BJ (cell line): ENCODE results near the gene C9orf57. TPM values are rescaled to one million over a fixed set of nuclear protein-coding genes. Genes with fewer than 3 reads are reported as not detected.

Source experiments
- CTCF ChIA-PET: fragments of 350-600 bp; formaldehyde crosslinking; extraction: SDS; loops from one replicate; lab custom pipeline; 2021; ENCODE audit warnings: antibody characterized with exemption, inconsistent platforms; lab: Yijun Ruan, JAX
- POLR2A ChIA-PET: fragments of 300-600 bp; sonication (Branson Sonifier 250); formaldehyde crosslinking; extraction: SDS; loops from one replicate; lab custom pipeline; 2021; ENCODE audit warnings: antibody characterized with exemption; lab: Charles Lee
- DNase-seq: peaks from one replicate; pipeline ENCODE4 v3.0.0-alpha.2; 2011; ENCODE audit warnings: low read depth
- H3K27me3 ChIP-seq: 2 replicates; pipeline ENCODE4 v1.6.0; 2011; ENCODE audit warnings: low read length; ENCODE audit not compliant: control insufficient read depth, insufficient read depth
- H3K36me3 ChIP-seq: 2 replicates; pipeline ENCODE4 v1.5.1; 2011; ENCODE audit warnings: low read length; ENCODE audit not compliant: control insufficient read depth, insufficient read depth
- H3K4me3 ChIP-seq: 2 replicates; pipeline ENCODE4 v1.5.1; 2011; ENCODE audit warnings: low read depth, mild to moderate bottlenecking, control low read depth, low read length
- polyA plus RNA-seq: library from polyadenylated mRNA; depleted of rRNA; stranded (reverse); fragments of >200 nt; gene quantifications from 2 replicates; pipeline ENCODE4 v1.2.3, GENCODE V29; 2011; rRNA removed
- small RNA-seq: library from RNA; depleted of rRNA; stranded (forward); fragments of <200 nt; gene quantifications from one replicate; pipeline ENCODE3, GENCODE V24; 2012; ENCODE audit warnings: low replicate concordance, low read depth; ENCODE audit not compliant: insufficient read length
- TF ChIP-seq, protein P1 (sequence below): IDR thresholded peaks from 2 replicates; pipeline ENCODE4 v1.5.1; 2011; ENCODE audit warnings: low read depth, mild to moderate bottlenecking, control low read depth, inconsistent platforms, low read length, moderate library complexity; ENCODE audit not compliant: insufficient read depth

The C9orf57 gene
- polyA plus RNA-seq, 1 experiment = not detected

DNA sequence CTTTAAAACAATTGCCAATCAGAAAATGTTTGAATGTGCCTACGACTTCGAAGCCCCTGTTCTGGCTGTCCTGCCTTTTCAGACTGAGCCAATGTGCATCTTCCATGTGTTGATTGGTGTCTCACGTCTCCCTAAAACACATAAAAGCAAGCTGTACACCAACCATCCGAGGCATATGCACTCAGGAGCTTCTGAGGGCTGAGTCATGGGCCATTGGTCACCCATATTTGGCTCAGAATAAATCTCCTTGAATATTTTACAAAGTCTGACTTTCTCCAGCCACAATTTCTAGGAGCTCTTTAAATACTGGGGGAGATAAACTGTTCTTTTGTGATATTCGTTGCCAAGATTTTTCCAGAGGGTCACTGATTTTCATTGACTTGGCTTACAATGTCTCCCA, 53.9 kb downstream of the C9orf57 start:
- TF ChIP-seq, protein P1, sequence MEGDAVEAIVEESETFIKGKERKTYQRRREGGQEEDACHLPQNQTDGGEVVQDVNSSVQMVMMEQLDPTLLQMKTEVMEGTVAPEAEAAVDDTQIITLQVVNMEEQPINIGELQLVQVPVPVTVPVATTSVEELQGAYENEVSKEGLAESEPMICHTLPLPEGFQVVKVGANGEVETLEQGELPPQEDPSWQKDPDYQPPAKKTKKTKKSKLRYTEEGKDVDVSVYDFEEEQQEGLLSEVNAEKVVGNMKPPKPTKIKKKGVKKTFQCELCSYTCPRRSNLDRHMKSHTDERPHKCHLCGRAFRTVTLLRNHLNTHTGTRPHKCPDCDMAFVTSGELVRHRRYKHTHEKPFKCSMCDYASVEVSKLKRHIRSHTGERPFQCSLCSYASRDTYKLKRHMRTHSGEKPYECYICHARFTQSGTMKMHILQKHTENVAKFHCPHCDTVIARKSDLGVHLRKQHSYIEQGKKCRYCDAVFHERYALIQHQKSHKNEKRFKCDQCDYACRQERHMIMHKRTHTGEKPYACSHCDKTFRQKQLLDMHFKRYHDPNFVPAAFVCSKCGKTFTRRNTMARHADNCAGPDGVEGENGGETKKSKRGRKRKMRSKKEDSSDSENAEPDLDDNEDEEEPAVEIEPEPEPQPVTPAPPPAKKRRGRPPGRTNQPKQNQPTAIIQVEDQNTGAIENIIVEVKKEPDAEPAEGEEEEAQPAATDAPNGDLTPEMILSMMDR = no peak
- Histone ChIP-seq H3K27me3 (no peaks in the 10 kb centered on the region), H3K4me3 (no peak overlapping the region), H3K36me3 (no peaks in the 10 kb centered on the region)
- DNase-seq = no peak
- ChIA-PET CTCF (interaction anchor here (1.1 kb wide), 1 partner anchor 10 kb away, joined by 3 read pairs; no protein-coding TSS in a partner anchor), POLR2A (no interaction called here)

DNA sequence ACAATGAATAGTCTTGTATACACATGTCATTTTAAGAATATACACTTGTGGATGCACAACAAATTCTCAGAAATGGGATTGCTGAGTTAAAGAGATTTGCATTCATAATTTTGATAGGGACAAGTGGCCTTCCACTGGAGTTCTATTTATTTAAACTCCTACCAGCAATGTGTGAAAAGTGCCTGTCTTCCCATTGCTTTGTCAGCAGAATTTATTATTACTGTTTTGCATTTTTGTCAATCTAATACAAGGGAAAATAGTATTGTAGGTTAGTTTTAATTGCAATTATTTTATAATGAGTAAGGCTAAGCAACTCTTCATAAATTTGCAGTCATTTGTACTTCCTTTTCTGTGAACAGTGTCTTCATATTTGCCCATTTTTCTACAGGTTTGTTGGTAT, 55.0 kb downstream of the C9orf57 start:
- TF ChIP-seq, protein P1 = no peak
- no peak for DNase-seq
- no peaks in the 10 kb centered on the region for H3K27me3 ChIP-seq
- ChIA-PET CTCF (interaction anchor here (1.4 kb wide), 1 partner anchor 16 kb away, joined by 3 read pairs; no protein-coding TSS in a partner anchor), POLR2A (no interaction called here)
- no peak overlapping the region for H3K4me3 ChIP-seq
- H3K36me3 ChIP-seq = no peaks in the 10 kb centered on the region

Small RNA genes within 50 kb of the gene (small RNA-seq; reads per million reads assigned to genes)
- not detected for gene HSPB1P1

Other genes starting within 250 kb of the C9orf57 start
- 9.0 and 14.2 TPM in 2 replicates for gene ABHD17B, start 149.4 kb downstream of the C9orf57 start, polyA plus RNA-seq
- 16.1 and 19.1 TPM in 2 replicates for gene C9orf85, start 149.0 kb downstream of the C9orf57 start, polyA plus RNA-seq
- not detected in 2 replicates for gene GDA, start 88.8 kb upstream of the C9orf57 start, polyA plus RNA-seq